Lung (tissue), 12 donors: ENCODE measurements around the gene COX17. TPM values are rescaled to one million over a fixed set of nuclear protein-coding genes. Genes with fewer than 3 reads are reported as not detected.
A peak's percentile ranks its signal among the peaks of the same experiment; 100 is the strongest.

Experiments used
- ATAC-seq: fragments of 200-7000 bp; cut with Tn5 transposase; one replicate; pipeline ENCODE4 v1.9.1; 2020; ENCODE audit warnings: moderate number of reproducible peaks; ENCODE audit not compliant: insufficient read depth, low FRiP score
- DNase-seq, 3 donors: peaks; one replicate each; pipeline ENCODE4 v3.0.0-alpha.2; 2013 to 2017
- H3K27ac ChIP-seq, 2 donors: one replicate each; pipeline ENCODE4 v1.5.1; 2013; ENCODE audit warnings: mild to moderate bottlenecking in 2 of 2, moderate library complexity in 2 of 2, control low read depth in 1 of 2, inconsistent platforms in 1 of 2, low read depth in 1 of 2, low read length in 1 of 2
- H3K27me3 ChIP-seq, 3 donors: one replicate each; pipeline ENCODE4 v1.5.1; 2013; ENCODE audit warnings: low read length in 2 of 3; ENCODE audit not compliant: control insufficient read depth in 3 of 3, insufficient read depth in 3 of 3
- H3K36me3 ChIP-seq, 4 donors: one replicate each; pipeline ENCODE4 v1.5.1; 2013; ENCODE audit warnings: low read length in 4 of 4, mild to moderate bottlenecking in 1 of 4, moderate library complexity in 1 of 4; ENCODE audit not compliant: control insufficient read depth in 4 of 4, insufficient read depth in 4 of 4
- H3K4me1 ChIP-seq, 5 donors: one replicate each; pipeline ENCODE4 v1.5.1; 2013; ENCODE audit warnings: low read length in 5 of 5, mild to moderate bottlenecking in 2 of 5, moderate library complexity in 1 of 5; ENCODE audit not compliant: control insufficient read depth in 5 of 5, insufficient read depth in 5 of 5
- H3K4me3 ChIP-seq: one replicate; pipeline ENCODE4 v1.5.1; 2013; ENCODE audit warnings: mild to moderate bottlenecking, control low read depth, moderate library complexity
- H3K9ac ChIP-seq, 2 donors: one replicate each; pipeline ENCODE4 v1.5.1; 2013; ENCODE audit warnings: low read length in 2 of 2, control low read depth in 1 of 2; ENCODE audit not compliant: insufficient read depth in 1 of 2
- H3K9me3 ChIP-seq, 4 donors: one replicate each; pipeline ENCODE4 v1.5.1; 2013; ENCODE audit warnings: low read length in 3 of 4, mild to moderate bottlenecking in 1 of 4, moderate library complexity in 1 of 4; ENCODE audit not compliant: control insufficient read depth in 4 of 4, insufficient read depth in 3 of 4
- CTCF ChIP-seq: IDR thresholded peaks from 2 replicates; pipeline ENCODE4 v1.5.1; 2012; ENCODE audit warnings: mild to moderate bottlenecking; ENCODE audit errors: control extremely low read depth, extremely low read depth
- WGBS, 2 donors: extraction: QIAGEN DNeasy Blood & Tissue Kit; methylation state at CpG; one replicate each; pipeline ENCODE4 v1.1.7; 2013; 5-methylcytosine and 5-hydroxymethylcytosine counted together
- polyA plus RNA-seq, 2 donors: library from polyadenylated mRNA; stranded (reverse); fragments of 200-250 nt; gene quantifications; one replicate each; pipeline ENCODE4 v1.2.1, GENCODE V29; 2013
- total RNA-seq, 2 donors: library from RNA; depleted of rRNA in 1 of 2; stranded (reverse); fragments of >200 nt in 1 of 2; gene quantifications; one replicate each; pipeline ENCODE4 v1.2.1, GENCODE V29; 2014 to 2021
- donor health status: control.
- donor health status: control.
- donor health status: Bipolar disorder and iron deficiency.
- donor health status: healthy.
- donor health status: DM: yes; HTN: yes; CAD: no.

Gene COX17
- total and polyA plus RNA-seq, 4 donors, result 43.8 to 261 (median 78.3) TPM

- Histone ChIP-seq H3K27ac (no peak within 1 kb of the TSS), H3K9me3 (no peaks in the 10 kb centered on the region), H3K36me3 (no peaks in the 10 kb centered on the region), H3K4me1 (peaks cover 0 to 15% (median 2%) of the 10 kb centered on the region in 5 donors), H3K9ac (peak within 1 kb of the TSS in 1 of 2 donors; percentile 71), H3K4me3 (peak within 1 kb of the TSS; percentile 51), H3K27me3 (no peaks in the 10 kb centered on the region)
- 7 to 9% methylated on average over 55 to 59 of the region's 59 CpGs for WGBS, 2 donors
- DNase-seq (peak; percentile 96 to 97 (median 96)), ATAC-seq (peak; percentile 99)
- no peak for TF ChIP-seq CTCF
Measured at GRCh38 chr3:119702530-119703527, 25.6 kb upstream of the COX17 start, which contains the start of gene CFAP91. Gene CFAP91, plus strand, starts transcription at chr3:119703022. Its CDS starts 77 bp downstream, at chr3:119703099.

GRCh38 chr3:119700920-119701734 lies 23.9 kb upstream of the COX17 start:
- H3K4me3 ChIP-seq, result no peak overlapping the region
- TF ChIP-seq CTCF, result no peak
- H3K36me3 ChIP-seq, result no peaks in the 10 kb centered on the region
- H3K27ac ChIP-seq, result no peak overlapping the region
- no peaks in the 10 kb centered on the region for H3K27me3 ChIP-seq
- 88 to 90% methylated on average over 22 of the region's 22 CpGs for WGBS, 2 donors
- DNase-seq (no peak), ATAC-seq (no peak)
- H3K9me3 ChIP-seq, result peaks cover 0 to under 1% (median 0%) of the 10 kb centered on the region in 4 donors
- peaks cover 0 to 15% (median 2%) of the 10 kb centered on the region in 5 donors for H3K4me1 ChIP-seq
- H3K9ac ChIP-seq, result no peak overlapping the region

GRCh38 chr3:119700269-119700919 lies 23.2 kb upstream of the COX17 start:
- no peak for DNase-seq

More at GRCh38 chr3:119700269-119700919, 23.2 kb upstream of the COX17 start:
- H3K27ac ChIP-seq, result peak overlapping the region in 1 of 2 donors; percentile 40
- peaks cover 0 to 15% (median 2%) of the 10 kb centered on the region in 5 donors for H3K4me1 ChIP-seq
- no peaks in the 10 kb centered on the region for H3K27me3 ChIP-seq
- H3K36me3 ChIP-seq, result no peaks in the 10 kb centered on the region
- H3K9me3 ChIP-seq, result peaks cover 0 to 2% (median 0%) of the 10 kb centered on the region in 4 donors
- H3K9ac ChIP-seq, result no peak overlapping the region
- TF ChIP-seq CTCF, result no peak
- WGBS, 2 donors, result 82% methylated on average over 4 of the region's 4 CpGs
- H3K4me3 ChIP-seq, result no peak overlapping the region
- no peak for ATAC-seq
